Heart left ventricle (tissue), 16 donors: ENCODE data around the gene CAPRIN1. TPM values are rescaled to one million over a fixed set of nuclear protein-coding genes. Genes with fewer than 3 reads are reported as not detected.
"Not testable (repeated sequence)": the region's sequence is repeated elsewhere in the genome, so short reads cannot be mapped to it uniquely, and the experiment has no call there.

Experiments used
- ATAC-seq, 4 donors: fragments of 200-7000 bp; cut with Tn5 transposase; one replicate each; pipeline ENCODE4 v1.9.1; 2020 to 2022; ENCODE audit warnings: moderate library complexity in 4 of 4, mild to moderate bottlenecking in 3 of 4, moderate number of reproducible peaks in 1 of 4
- DNase-seq, 5 donors: peaks; one replicate each; pipeline ENCODE4 v3.0.0-alpha.2; 2020
- H3K27ac ChIP-seq, 12 donors: fragments of 200-600 bp; sonication (generic) in 4 of 12; one replicate each; pipeline versions ENCODE4 v1.5.0 to v1.8.0; 2016 to 2022; ENCODE audit warnings: mild to moderate bottlenecking in 2 of 12
- H3K27me3 ChIP-seq, 9 donors: fragments of 200-600 bp; sonication (generic) in 2 of 9; one replicate each; pipeline versions ENCODE4 v1.5.1 to v1.8.0; 2016 to 2022; ENCODE audit warnings: mild to moderate bottlenecking in 3 of 9
- H3K36me3 ChIP-seq, 9 donors: fragments of 200-600 bp; sonication (generic) in 2 of 9; one replicate each; pipeline versions ENCODE4 v1.5.0 to v1.8.0; 2018 to 2022; ENCODE audit warnings: mild to moderate bottlenecking in 2 of 9
- H3K4me1 ChIP-seq, 12 donors: fragments of 200-600 bp; sonication (generic) in 4 of 12; one replicate each; pipeline versions ENCODE4 v1.5.0 to v1.8.0; 2016 to 2022; ENCODE audit warnings: mild to moderate bottlenecking in 3 of 12
- H3K4me3 ChIP-seq, 12 donors: fragments of 200-600 bp; sonication (generic) in 4 of 12; one replicate each; pipeline versions ENCODE4 v1.5.0 to v1.8.0; 2017 to 2022; ENCODE audit warnings: mild to moderate bottlenecking in 9 of 12, moderate library complexity in 4 of 12
- H3K9me3 ChIP-seq, 12 donors: fragments of 200-600 bp; sonication (generic) in 4 of 12; one replicate each; pipeline versions ENCODE4 v1.5.0 to v1.8.0; 2016 to 2022; ENCODE audit warnings: mild to moderate bottlenecking in 1 of 12
- POLR2A ChIP-seq, 2 donors: fragments of 450-650 bp; IDR thresholded peaks; one replicate each; pipeline ENCODE4 v1.6.1; 2017; ENCODE audit warnings: antibody characterized with exemption in 2 of 2, mild to moderate bottlenecking in 2 of 2, moderate library complexity in 2 of 2
- WGBS, 4 donors: extraction: QIAGEN DNeasy Blood & Tissue Kit in 2 of 4; methylation state at CpG; one replicate each; pipeline versions ENCODE4 v1.1.5 to v1.1.7; 2013 to 2018; 5-methylcytosine and 5-hydroxymethylcytosine counted together
- intact Hi-C, 10 donors: fragments of 100-400 bp; cut with DNase I; formaldehyde crosslinking; loops; one replicate each; pipeline versions ENCODE4 v1.11.1 to v1.14.2; 2022
- polyA plus RNA-seq, 2 donors: library from polyadenylated mRNA; stranded (reverse); fragments of 200-250 nt; gene quantifications; one replicate each; pipeline ENCODE4 v1.2.3, GENCODE V29; 2013
- total RNA-seq, 9 donors: library from RNA; depleted of rRNA in 2 of 9; stranded (reverse); fragments of >200 nt in 2 of 9; fragmentation: NEBNext Ultra II Directional in 3 of 9; extraction: Animal tissue kit (Norgen Biotek cat#: 25700) in 3 of 9; gene quantifications; one replicate each; pipeline versions ENCODE4 v1.1.0 to v1.2.4, GENCODE V29; 2016 to 2023
- TF ChIP-seq, protein P1 (sequence below), 12 donors: fragments of 200-600 bp; sonication (generic) in 4 of 12; IDR thresholded peaks; one replicate each; pipeline versions ENCODE4 v1.5.0 to v1.8.0; 2018 to 2022; ENCODE audit warnings: antibody characterized with exemption in 12 of 12, mild to moderate bottlenecking in 5 of 12
- donor health status: ischemic (EF 13 %, LVEDD 7.1; RV severe dilation, severe dysfunction).
- donor health status: healthy with polysubstance abuse.
- donor health status: DM: no; HTN: yes; CAD: no.
- donor health status: DM: no; HTN: no; CAD: no.
- donor health status: ischemic (EF 25% LVEDD 6.9; RV normal size, moderate dysfunction).
- donor health status: ischemic (EF 25% LVEDD 5.7; RV mildly dilated, moderate dysfunction).
- donor health status: healthy.
- donor health status: DM: yes; HTN: yes; CAD: no.
- donor health status: ischemic (EF 35%, LVEDD 5.7; RV mildly dilated, moderate dysfunction).
- donor health status: nonischemic (EF 11% LVEDD 7.7; RV severe dilation, severe dysfunction).
- donor health status: DM: yes; HTN: yes; CAD: no.
- donor health status: PGD.
- donor health status: ischemic (EF 29% LVEDD 5.4; RV normal size, mild dysfunction).
- donor health status: nonischemic (EF 23%, LVEDD 6.1; RV moderate dilation, normal function).

Gene CAPRIN1
- total and polyA plus RNA-seq, 11 donors = 35.4 to 134 (median 107) TPM

GRCh38 chr11:34084637-34085036 lies 33.1 kb downstream of the CAPRIN1 start:
- DNase-seq (no peak), ATAC-seq (no peak)
- 87 to 90% (median 90%) methylated on average over 2 of the region's 2 CpGs for WGBS, 4 donors
- Histone ChIP-seq H3K4me1 (no peaks in the 10 kb centered on the region), H3K9me3 (no peaks in the 10 kb centered on the region), H3K27ac (no peak overlapping the region), H3K27me3 (no peaks in the 10 kb centered on the region), H3K4me3 (no peak overlapping the region), H3K36me3 (peaks cover 3 to 98% (median 97%) of the 10 kb centered on the region in 9 donors)
- TF ChIP-seq, protein P1, sequence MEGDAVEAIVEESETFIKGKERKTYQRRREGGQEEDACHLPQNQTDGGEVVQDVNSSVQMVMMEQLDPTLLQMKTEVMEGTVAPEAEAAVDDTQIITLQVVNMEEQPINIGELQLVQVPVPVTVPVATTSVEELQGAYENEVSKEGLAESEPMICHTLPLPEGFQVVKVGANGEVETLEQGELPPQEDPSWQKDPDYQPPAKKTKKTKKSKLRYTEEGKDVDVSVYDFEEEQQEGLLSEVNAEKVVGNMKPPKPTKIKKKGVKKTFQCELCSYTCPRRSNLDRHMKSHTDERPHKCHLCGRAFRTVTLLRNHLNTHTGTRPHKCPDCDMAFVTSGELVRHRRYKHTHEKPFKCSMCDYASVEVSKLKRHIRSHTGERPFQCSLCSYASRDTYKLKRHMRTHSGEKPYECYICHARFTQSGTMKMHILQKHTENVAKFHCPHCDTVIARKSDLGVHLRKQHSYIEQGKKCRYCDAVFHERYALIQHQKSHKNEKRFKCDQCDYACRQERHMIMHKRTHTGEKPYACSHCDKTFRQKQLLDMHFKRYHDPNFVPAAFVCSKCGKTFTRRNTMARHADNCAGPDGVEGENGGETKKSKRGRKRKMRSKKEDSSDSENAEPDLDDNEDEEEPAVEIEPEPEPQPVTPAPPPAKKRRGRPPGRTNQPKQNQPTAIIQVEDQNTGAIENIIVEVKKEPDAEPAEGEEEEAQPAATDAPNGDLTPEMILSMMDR (IDR thresholded peaks at IDR 0.05) = no peak
- no peak for TF ChIP-seq POLR2A (IDR thresholded peaks at IDR 0.05)
- intact Hi-C loops = loop anchor here in 1 of 10 donors (10.0 kb wide), 1 partner anchor 380 kb away; no protein-coding TSS in a partner anchor

DNA sequence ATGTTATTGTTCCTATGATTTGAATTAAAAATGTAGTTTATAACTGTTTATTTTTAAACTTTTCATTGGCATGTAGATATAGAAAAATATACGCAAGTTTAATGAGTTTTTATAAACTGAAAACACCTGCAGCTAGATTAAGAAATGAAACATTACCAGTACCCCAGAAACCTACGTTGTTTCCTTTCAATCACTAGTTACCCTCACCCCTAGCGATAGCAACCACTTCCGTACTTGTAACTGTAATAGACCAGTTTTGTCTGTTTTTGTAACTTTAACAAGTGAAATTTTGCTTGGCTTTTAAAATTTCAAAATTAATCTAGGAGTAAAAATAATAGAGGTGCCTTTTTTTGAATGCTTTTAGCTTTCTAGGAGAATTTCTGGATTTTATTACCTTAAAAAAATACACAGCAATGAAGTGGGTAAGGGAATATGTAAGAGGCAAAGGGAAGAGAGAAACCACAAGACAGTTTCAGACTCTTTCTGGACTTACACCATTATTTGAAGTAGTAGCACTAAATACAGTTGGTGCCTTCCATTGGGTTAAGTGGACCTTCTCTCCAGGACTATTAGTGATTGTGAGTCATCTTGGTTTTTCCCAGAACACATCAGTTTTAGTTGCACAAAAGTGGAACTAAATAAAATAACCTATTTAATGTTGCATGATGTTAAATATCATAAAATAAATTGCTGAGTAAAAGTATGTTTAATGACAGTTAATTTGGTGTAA lies 35.2 kb downstream of the CAPRIN1 start:
- Histone ChIP-seq H3K9me3 (no peaks in the 10 kb centered on the region), H3K4me1 (no peaks in the 10 kb centered on the region), H3K27me3 (no peaks in the 10 kb centered on the region), H3K4me3 (no peak overlapping the region), H3K27ac (peak overlapping the region in 1 of 12 donors; percentile 11), H3K36me3 (peaks cover 3 to 98% (median 97%) of the 10 kb centered on the region in 9 donors)
- intact Hi-C loops = loop anchor here in 1 of 10 donors (10.0 kb wide), 1 partner anchor 378 kb away; no protein-coding TSS in a partner anchor
- ATAC-seq (no peak), DNase-seq (no peak)
- WGBS, 4 donors = 92 to 95% (median 93%) methylated on average over 4 of the region's 4 CpGs
- TF ChIP-seq, protein P1 (IDR thresholded peaks at IDR 0.05) = no peak
- no peak for TF ChIP-seq POLR2A (IDR thresholded peaks at IDR 0.05)

GRCh38 chr11:34091825-34092224 lies 40.3 kb downstream of the CAPRIN1 start:
- DNase-seq (no peak), ATAC-seq (no peak)
- WGBS, 4 donors = 69 to 94% (median 76%) methylated on average over 1 of the region's 1 CpG
- Histone ChIP-seq H3K9me3 (no peaks in the 10 kb centered on the region), H3K4me1 (no peaks in the 10 kb centered on the region), H3K4me3 (no peak overlapping the region), H3K36me3 (peaks cover 7 to 98% (median 97%) of the 10 kb centered on the region in 9 donors), H3K27me3 (no peaks in the 10 kb centered on the region), H3K27ac (no peak overlapping the region)
- TF ChIP-seq, protein P1 (IDR thresholded peaks at IDR 0.05) = no peak
- TF ChIP-seq POLR2A (IDR thresholded peaks at IDR 0.05) = no peak
- intact Hi-C loops = no loop called here

DNA sequence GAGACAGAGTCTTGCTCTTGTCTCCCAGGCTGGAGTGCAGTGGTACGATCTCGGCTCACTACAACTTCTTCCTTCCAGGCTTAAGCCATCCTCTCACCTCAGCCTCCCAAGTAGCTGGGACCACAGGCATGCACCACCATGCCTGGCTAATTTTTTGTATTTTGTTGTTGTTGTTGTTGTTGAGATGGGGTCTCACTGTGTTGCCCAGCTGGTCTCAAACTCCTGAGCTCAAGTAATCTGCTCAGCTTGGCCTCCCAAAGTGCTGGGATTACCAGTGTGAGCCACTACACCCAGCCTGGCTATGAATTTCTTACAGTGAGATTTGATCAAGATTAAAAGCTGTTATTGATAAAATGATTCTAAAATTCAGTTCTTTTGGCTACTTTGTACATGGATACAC lies 43.4 kb downstream of the CAPRIN1 start:
- peaks cover 7 to 100% (median 100%) of the 10 kb centered on the region in 9 donors for H3K36me3 ChIP-seq
- H3K27ac ChIP-seq, DNase-seq, H3K4me1 ChIP-seq, ATAC-seq, H3K4me3 ChIP-seq, H3K9me3 ChIP-seq, H3K27me3 ChIP-seq, intact Hi-C loops: not testable (repeated sequence)
- 94 to 98% (median 97%) methylated on average over 2 of the region's 2 CpGs for WGBS, 4 donors
